SKM-1 (cell line): ENCODE data around the gene MCHR1.

Experiments
- DNase-seq: peaks from one replicate; lab custom pipeline; 2025; ENCODE audit not compliant: unreplicated experiment; lab: John Stamatoyannopoulos, UW

The MCHR1 gene

DNA sequence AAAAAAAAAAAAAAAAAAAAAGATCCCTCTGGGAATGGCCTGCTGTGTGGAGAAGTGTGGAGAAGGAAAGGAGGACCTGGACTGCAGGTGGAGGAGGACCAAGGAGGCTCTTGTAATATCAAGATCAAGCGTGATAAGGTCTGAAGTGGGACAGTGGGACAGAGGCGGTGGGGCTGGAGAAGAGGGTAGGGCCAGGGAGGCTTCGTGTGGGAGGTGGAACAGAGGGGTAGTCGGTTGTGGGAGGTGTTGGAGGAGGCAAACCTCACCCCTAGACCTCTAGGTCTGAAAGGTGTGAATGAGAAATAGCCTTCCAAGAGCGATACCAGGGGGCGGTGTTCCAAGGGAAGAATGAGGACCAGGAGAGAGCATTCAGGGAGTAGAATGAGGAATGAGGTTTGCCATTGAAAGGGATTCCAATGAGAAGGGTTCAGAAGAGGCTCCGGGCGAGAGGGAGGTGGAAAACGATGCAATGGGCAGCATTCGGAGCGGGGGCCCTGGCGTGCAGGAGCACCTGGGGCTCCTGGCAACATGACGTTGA, 44.2 kb downstream of the MCHR1 start:
- no peak for DNase-seq

DNA sequence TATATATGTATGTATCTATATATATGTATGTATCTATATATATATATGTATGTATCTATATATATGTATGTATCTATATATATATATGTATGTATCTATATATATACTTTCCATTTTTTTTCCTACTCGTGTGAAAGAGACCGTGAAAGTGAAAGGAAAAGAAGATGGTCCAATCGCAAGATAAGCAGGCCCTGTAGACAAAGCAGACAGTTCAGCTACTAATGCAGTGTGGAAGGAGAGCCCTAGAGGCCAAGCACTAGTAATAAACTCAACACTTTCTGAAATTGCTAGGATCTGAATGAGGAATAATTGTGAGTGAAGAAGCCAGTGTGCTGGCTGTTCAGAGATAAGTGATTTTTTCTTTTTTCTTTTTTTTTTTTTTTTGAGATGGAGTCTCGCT, 47.2 kb downstream of the MCHR1 start:
- DNase-seq, result no peak

DNA sequence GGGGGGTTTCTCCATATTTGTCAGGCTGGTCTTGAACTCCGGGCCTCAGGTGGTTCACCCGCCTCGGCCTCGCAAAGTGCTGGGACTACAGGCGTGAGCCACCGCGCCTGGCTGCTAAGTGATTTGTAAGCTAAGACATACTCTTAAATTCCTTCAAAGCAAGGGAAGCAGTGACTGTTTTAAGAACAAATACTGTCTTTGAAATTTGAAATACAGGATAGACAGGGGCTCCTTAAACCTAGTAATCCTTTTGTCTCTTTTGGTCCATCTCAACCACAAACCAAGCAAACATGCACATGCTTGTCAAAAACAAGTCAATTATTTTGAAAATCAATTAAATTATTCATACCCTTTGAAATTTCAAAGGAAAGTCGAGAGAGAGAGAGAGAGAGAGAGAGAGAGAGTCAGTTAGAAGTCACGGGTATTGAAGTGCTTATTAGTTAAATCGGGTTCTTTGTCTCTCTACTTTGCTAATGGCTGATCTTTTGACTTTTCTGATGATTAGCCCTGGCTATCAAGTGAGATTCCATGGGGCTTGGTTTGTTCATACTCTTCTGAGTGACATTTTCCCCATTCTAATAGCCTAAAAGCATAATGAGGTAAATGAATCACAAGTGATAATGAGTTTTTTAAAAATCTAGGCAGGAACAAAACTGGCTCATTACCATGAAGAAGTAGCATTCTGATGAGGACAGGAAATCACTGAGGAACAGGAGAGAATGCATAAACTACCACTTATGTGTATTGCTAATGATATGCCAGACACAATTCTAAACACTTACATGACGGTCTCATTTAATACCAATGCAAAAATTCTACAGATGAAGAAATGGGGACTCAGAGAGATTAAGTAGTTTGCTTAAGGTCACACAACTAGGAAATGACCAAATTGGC, 48.0 kb downstream of the MCHR1 start:
- DNase-seq, result no peak

DNA sequence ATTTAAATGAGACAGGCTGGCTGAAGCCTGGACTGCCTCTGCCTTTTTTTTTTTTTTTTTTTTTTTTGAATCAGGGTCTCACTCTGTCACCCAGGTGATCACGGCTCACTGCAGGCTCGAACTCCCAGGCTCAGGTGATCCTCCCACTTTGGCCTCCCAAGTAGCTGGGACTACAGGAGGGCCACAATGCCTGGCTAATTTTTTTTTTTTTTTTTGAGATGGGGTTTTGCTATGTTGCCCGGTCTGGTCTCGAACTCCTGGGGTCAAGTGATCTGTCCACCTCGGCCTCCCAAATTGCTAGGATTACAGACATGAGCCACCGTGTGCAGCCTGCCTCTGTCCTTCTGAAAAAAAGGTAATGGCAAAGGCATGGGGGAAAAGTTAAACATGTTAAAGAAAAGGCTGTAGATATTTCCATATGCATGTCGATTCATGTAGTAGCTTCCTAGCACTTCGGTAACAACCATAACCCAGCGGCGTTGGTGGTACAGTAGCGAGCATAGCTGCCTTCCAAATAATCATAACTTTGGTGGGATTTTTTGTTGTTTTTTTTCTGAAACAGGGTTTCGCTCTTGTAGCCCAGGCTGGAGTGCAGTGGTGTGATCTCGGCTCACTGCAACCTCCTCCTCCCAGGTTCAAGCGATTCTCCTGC, 48.8 kb downstream of the MCHR1 start:
- no peak for DNase-seq

DNA sequence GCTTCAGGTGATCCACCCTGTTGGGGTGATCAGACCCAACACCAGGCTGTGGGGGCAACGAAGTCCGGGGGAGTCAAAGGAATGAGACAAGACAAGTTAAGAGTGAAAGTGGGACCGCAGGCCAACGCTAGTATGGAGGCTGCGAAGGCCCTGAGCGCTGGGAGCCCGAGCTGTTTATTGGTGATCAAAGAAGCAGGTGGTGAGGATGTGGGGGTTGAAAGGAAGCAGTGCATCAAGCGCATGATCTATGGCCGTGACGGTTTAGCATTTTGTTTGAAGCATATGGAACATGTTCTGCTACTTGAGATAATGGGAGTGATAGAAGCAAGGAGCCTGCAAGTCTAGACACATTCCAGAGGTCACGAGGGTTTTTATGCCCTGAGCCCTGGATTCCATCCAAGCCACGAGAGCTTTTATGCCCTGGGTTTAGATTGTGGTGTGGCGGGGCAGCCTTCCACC, 49.5 kb downstream of the MCHR1 start:
- DNase-seq, result no peak

DNA sequence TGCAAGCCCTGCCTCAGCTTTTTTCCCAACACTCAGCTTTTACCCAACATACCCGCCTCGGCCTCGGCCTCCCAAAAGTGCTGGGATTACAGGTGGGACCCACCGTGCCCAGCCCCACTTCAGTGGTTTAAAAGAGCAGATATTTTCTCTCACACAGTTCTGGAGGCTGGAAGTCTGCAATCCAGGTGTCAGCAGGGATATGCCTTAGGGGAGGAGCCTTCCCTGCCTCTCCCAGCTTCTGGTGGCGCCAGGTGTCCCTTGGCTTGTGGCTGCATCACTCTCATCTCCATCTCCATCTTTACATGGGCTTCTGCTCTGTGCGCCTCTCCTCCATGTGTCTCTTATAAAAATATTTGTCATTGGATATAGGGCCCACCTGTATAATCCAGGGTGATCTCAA, 50.0 kb downstream of the MCHR1 start:
- DNase-seq, result no peak
